Right kidney (tissue), 1 donor: ENCODE data around the gene C2orf15.
"Not testable (repeated sequence)": the region's sequence is repeated elsewhere in the genome, so short reads cannot be mapped to it uniquely, and the experiment has no call there.

ENCODE experiments used
- DNase-seq: peaks from one replicate; pipeline ENCODE4 v3.0.0-alpha.2; 2016

The C2orf15 gene

GRCh38 chr2:99158599-99158998, 17.1 kb downstream of the C2orf15 start:
- DNase-seq, result no peak

DNA sequence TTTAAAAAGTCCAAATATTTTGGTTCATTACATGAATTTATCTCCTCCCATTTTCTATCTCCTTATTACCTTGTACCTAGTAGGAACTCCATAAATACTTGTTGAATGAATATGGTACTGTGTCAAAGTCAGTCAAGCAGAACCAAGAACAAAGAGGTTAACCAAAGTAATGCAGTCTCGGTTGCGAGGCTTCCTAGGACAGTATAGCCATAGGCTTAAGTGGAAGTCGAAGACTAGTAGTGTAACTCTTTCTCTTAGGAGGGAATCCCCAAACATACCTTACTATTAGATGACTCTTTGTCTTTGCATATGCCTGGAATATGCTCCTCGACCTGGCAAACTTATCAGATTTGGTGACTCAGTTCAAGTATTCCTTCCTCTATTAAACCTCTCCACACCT, 18.1 kb downstream of the C2orf15 start:
- no peak for DNase-seq

- no peak for DNase-seq
Observed at GRCh38 chr2:99166218-99166617, 24.7 kb downstream of the C2orf15 start.

DNA sequence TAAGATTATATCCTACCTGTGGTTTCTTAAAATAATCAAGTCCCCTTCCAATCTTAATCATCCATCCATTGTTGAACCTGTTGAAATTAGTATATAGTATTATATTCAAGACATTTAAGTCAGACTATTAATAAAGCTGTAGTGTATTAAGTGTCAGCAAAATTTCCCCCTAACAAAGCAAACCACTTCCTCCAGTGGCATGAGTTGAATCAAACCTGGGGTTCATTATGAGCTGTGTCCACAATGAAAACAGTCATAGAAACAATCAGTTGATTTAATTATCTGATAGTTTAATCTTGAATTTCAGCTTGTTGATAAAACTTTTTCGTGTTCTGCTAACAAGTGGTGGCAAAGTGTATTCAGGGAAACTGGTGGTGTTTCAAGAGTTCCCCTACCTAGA, 28.0 kb downstream of the C2orf15 start:
- no peak for DNase-seq

DNA sequence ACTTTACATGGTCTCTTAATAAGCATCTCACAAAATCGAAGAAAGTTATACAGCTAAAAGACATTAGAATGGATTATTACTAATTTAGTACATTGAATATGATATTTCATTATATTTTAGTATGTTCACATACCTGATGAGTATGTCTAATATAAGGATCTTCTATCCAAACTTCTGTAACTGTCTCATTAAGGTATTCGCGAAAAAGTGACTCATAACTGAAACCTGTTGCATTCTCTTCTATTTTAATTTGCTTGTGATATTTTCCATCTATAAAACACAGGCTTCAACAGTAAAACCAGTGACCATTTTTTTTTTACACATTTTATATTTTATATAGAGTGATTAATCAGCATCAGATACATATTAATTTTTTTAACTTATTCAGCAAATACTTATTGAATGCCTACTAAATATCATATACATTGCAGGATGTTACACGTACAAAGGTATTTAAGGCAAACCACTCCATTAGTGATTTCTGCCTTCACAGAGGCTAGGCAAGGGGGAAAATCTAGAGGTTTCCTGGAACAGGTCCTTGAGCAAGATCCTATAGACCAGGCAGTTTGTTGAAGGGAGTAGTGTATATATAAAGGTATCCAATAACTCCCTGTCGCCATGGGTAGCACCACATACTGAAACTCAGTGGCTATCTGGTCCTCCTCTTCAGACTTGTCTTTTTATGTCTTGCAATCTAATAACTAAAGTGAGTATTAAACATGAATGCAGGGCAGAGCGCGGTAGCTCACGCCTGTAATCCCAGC, 30.1 kb downstream of the C2orf15 start:
- no peak for DNase-seq

DNA sequence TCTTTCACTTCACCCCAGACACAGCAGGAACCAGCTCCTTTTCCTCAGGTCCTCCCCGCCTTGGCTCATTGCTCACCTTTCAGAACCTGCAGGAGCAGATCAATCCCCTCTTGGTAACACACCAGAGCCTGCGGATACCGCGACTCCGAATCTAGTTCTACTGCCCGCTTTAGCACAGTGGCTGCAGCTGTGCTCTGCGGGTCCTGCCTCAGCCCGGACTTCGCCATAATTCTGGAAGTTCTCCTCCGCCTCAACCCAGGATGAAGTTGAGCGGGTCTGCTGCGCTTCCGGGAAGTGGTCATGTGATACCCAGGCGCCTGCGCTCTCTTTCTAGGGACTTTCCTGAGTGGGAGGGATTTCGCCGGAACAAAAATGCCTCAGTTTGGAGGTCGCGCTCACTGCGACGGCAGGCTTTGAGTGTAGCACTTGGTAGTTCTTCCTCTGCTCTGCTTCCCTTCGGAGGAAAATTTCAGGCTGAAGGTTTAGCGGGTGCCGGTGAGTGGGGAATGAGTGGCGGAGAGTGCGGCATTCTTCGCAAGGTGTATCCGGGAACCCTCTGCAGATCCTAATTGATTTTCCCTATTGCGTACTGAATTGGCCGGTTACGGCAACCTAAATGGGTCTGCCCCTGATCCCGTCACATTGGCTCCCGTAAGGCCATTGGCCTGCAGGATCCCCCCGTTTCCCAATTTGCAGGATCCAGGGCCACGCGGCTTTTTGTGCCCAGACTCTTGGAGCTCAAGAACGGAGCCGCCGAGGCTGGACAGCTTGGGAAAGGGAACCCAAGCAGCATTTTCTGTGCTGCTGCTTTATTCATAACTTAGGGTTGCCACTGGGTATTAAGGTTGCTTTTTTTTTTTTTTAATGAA, 39.5 kb downstream of the C2orf15 start, which contains the start of the genes MITD1 and MRPL30:
TSS of gene MITD1 (minus strand) at position 304 of the 869 bp plus-strand sequence. CDS start at position 227, 77 bp downstream.
TSS of gene MRPL30 (plus strand) at position 430 of the 869 bp plus-strand sequence. CDS start 5,020 bp downstream, outside the sequence.
- DNase-seq, result peak; percentile 88

DNA sequence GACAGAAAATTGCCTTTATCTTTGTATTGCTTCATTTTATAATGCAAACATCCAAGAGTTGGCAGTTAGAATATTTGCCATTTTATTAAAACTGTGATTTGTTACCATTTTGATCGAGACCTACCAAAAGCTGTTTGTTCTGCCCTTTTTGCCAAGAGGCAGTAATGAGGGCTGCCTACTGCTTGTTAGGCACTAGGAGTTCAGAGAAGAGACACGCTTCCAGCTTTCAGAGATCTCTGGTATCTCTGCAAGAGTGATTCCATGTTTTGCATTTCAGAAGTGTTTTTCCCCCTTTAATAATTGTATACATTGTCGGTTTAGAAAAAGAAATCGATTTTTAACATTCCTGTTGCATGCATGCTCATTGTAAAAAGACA, 40.1 kb downstream of the C2orf15 start:
- no peak for DNase-seq

DNA sequence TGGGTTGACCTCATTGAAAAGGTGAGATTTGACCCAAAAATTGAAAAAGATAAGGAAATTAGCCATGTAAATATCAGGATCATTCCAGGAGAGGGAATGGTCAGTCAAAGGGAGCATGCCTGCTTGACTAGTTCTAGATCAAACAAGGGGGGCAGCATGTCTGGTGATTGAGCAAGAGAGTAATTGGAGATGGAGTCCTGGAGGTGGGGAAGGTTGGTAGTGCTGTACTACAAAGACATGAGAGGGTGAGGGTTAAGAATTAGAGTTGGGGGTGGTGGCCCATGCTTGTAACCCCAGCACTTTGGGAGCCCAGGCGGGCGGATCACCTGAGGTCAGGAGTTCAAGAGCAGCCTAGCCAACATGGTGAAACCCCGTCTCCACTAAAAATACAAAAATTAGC, 41.5 kb downstream of the C2orf15 start:
- DNase-seq, result no peak

GRCh38 chr2:99184811-99185210, 43.3 kb downstream of the C2orf15 start:
- DNase-seq, result no peak

- DNase-seq, result no peak
Observed at GRCh38 chr2:99187011-99187410, 45.5 kb downstream of the C2orf15 start.

GRCh38 chr2:99188357-99188756, 46.9 kb downstream of the C2orf15 start:
- no peak for DNase-seq

GRCh38 chr2:99190548-99190947, 49.0 kb downstream of the C2orf15 start:
- DNase-seq, result no peak

- not testable (repeated sequence) for DNase-seq
Observed at GRCh38 chr2:99192364-99192763, 50.9 kb downstream of the C2orf15 start.

- DNase-seq, result no peak
Observed at GRCh38 chr2:99198103-99198841, 56.8 kb downstream of the C2orf15 start.

GRCh38 chr2:99200076-99200800, 58.7 kb downstream of the C2orf15 start:
- no peak for DNase-seq
